ENCODE data around the gene NFYC.
"Not testable (repeated sequence)": the region's sequence is repeated elsewhere in the genome, so short reads cannot be mapped to it uniquely, and the experiment has no call there.

Gene NFYC

GRCh38 chr1:40665335-40666171, 26.0 kb upstream of the NFYC start, which contains the start of gene RIMS3:
Gene RIMS3 (minus strand): TSS chr1:40665682. CDS start chr1:40641925, 23,757 bp downstream.
- DNase-seq (ENCODE audit: low spot score) (no peak), FAIRE-seq (no peak)

GRCh38 chr1:40668769-40669525, 22.6 kb upstream of the NFYC start:
- FAIRE-seq, result no peak
- DNase-seq (ENCODE audit: low spot score), result peak; percentile 28

GRCh38 chr1:40673452-40673851, 18.1 kb upstream of the NFYC start:
- no peak for FAIRE-seq

GRCh38 chr1:40676501-40676900, 15.0 kb upstream of the NFYC start:
- no peak for DNase-seq (ENCODE audit: low spot score)
- no peak for FAIRE-seq

More at GRCh38 chr1:40673452-40673851, 18.1 kb upstream of the NFYC start:
- DNase-seq (ENCODE audit: low spot score), result no peak

GRCh38 chr1:40679165-40679953, 12.1 kb upstream of the NFYC start:
- no peak for FAIRE-seq
- no peak for DNase-seq (ENCODE audit: low spot score)

- DNase-seq (ENCODE audit: low spot score) (no peak), FAIRE-seq (no peak)
Observed at GRCh38 chr1:40684669-40685068, 6.8 kb upstream of the NFYC start.

GRCh38 chr1:40687059-40687458, 4.4 kb upstream of the NFYC start:
- FAIRE-seq (no peak), DNase-seq (ENCODE audit: low spot score) (no peak)

- FAIRE-seq (no peak), DNase-seq (ENCODE audit: low spot score) (no peak)
Observed at GRCh38 chr1:40687661-40688060, 3.8 kb upstream of the NFYC start.

- DNase-seq (ENCODE audit: low spot score), result no peak
- FAIRE-seq, result no peak
Observed at GRCh38 chr1:40689737-40690136, 1.8 kb upstream of the NFYC start.

- DNase-seq (ENCODE audit: low spot score), result no peak
- no peak for FAIRE-seq
Observed at GRCh38 chr1:40690771-40691537, 550 bp upstream of the NFYC start.

GRCh38 chr1:40692429-40692895, 958 bp downstream of the NFYC start:
- DNase-seq (ENCODE audit: low spot score) (no peak), FAIRE-seq (no peak)

- DNase-seq (ENCODE audit: low spot score) (no peak), FAIRE-seq (no peak)
Observed at GRCh38 chr1:40693425-40693824, 1.9 kb downstream of the NFYC start.

- FAIRE-seq (no peak), DNase-seq (ENCODE audit: low spot score) (no peak)
Observed at GRCh38 chr1:40694353-40694874, 2.9 kb downstream of the NFYC start.

GRCh38 chr1:40696294-40696693, 4.8 kb downstream of the NFYC start:
- no peak for DNase-seq (ENCODE audit: low spot score)

GRCh38 chr1:40697436-40697835, 5.9 kb downstream of the NFYC start:
- FAIRE-seq (no peak), DNase-seq (ENCODE audit: low spot score) (no peak)

More at GRCh38 chr1:40696294-40696693, 4.8 kb downstream of the NFYC start:
- FAIRE-seq, result no peak

- FAIRE-seq, result no peak
Observed at GRCh38 chr1:40699787-40700186, 8.3 kb downstream of the NFYC start.

GRCh38 chr1:40701684-40702083, 10.2 kb downstream of the NFYC start:
- no peak for FAIRE-seq
- DNase-seq (ENCODE audit: low spot score), result no peak

More at GRCh38 chr1:40699787-40700186, 8.3 kb downstream of the NFYC start:
- DNase-seq (ENCODE audit: low spot score), result no peak

- FAIRE-seq; DNase-seq (ENCODE audit: low spot score): not testable (repeated sequence)
Observed at GRCh38 chr1:40702810-40703209, 11.3 kb downstream of the NFYC start.

- FAIRE-seq, result peak; percentile 92
- DNase-seq (ENCODE audit: low spot score), result peak; percentile 82
Observed at GRCh38 chr1:40703316-40703715, 11.8 kb downstream of the NFYC start.

Measured in RCC 7860 (cell line).